Breast epithelium (tissue), 3 donors: Measurements from ENCODE around the gene ZNF735.
"Not testable (repeated sequence)": the region's sequence is repeated elsewhere in the genome, so short reads cannot be mapped to it uniquely, and the experiment has no call there.

Source experiments
- CTCF ChIP-seq, 3 donors: fragments of 450-650 bp; IDR thresholded peaks; one replicate each; pipeline ENCODE4 v1.5.1; 2016 to 2017; ENCODE audit warnings: antibody characterized with exemption in 3 of 3, mild to moderate bottlenecking in 3 of 3, moderate library complexity in 3 of 3
- POLR2A ChIP-seq: fragments of 450-650 bp; IDR thresholded peaks from one replicate; pipeline ENCODE4 v1.6.1; 2016; ENCODE audit warnings: antibody characterized with exemption, mild to moderate bottlenecking, moderate library complexity

DNA sequence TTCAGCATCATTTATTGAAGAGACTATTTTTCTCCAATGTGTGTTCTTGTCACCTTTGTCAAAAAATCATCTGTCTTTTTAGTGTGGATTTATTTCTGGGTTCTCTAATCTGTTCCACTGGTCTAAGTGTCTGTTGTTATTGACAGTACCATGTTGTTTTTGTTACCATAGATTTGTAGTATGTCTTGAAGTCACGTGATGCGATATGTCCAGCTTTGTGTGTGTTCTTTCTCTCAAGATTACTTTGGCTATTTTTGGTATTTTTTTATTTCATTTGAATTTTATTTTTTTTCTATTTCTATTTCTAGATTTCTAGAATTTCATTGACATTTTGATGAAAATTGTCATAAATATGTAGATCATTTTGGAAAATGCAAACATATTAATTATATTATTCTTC, 36.0 kb upstream of the ZNF735 start:
- TF ChIP-seq CTCF (IDR thresholded peaks at IDR 0.05); POLR2A: not testable (repeated sequence)
